NCI-H2107 treated with DMSO at 0.1 percent for 48 hours (cell line): ENCODE results near the gene STAB2.

Experiments used
- DNase-seq: peaks from one replicate; lab custom pipeline; 2025; ENCODE audit not compliant: unreplicated experiment; lab: John Stamatoyannopoulos, UW

STAB2 gene

GRCh38 chr12:103586791-103587370 lies at the start of gene STAB2:
STAB2 (plus strand) TSS chr12:103587273; CDS start chr12:103587477, 204 bp downstream.
- no peak for DNase-seq

- no peak for DNase-seq
Measured at GRCh38 chr12:103538397-103538796, 48.7 kb upstream of the STAB2 start.

GRCh38 chr12:103540319-103540718 lies 46.8 kb upstream of the STAB2 start:
- no peak for DNase-seq

GRCh38 chr12:103542078-103542477 lies 45.0 kb upstream of the STAB2 start:
- no peak for DNase-seq

GRCh38 chr12:103546959-103547358 lies 40.1 kb upstream of the STAB2 start:
- peak; percentile 90 for DNase-seq

GRCh38 chr12:103547376-103547775 lies 39.7 kb upstream of the STAB2 start:
- DNase-seq = peak; percentile 91

GRCh38 chr12:103547929-103548328 lies 39.1 kb upstream of the STAB2 start:
- DNase-seq = peak; percentile 93

- DNase-seq = peak; percentile 86
Measured at GRCh38 chr12:103548622-103549601, 38.2 kb upstream of the STAB2 start.

- no peak for DNase-seq
Measured at GRCh38 chr12:103556890-103557627, 30.0 kb upstream of the STAB2 start.

GRCh38 chr12:103557628-103558010 lies 29.5 kb upstream of the STAB2 start:
- no peak for DNase-seq

- DNase-seq = no peak
Measured at GRCh38 chr12:103558879-103559278, 28.2 kb upstream of the STAB2 start.

- no peak for DNase-seq
Measured at GRCh38 chr12:103560604-103561101, 26.4 kb upstream of the STAB2 start.

GRCh38 chr12:103561174-103561573 lies 25.9 kb upstream of the STAB2 start:
- no peak for DNase-seq

- DNase-seq = no peak
Measured at GRCh38 chr12:103566398-103566797, 20.7 kb upstream of the STAB2 start.

- no peak for DNase-seq
Measured at GRCh38 chr12:103569278-103569677, 17.8 kb upstream of the STAB2 start.

- DNase-seq = peak; percentile 65
Measured at GRCh38 chr12:103571286-103571685, 15.8 kb upstream of the STAB2 start.

GRCh38 chr12:103572312-103573045 lies 14.6 kb upstream of the STAB2 start:
- no peak for DNase-seq

- no peak for DNase-seq
Measured at GRCh38 chr12:103573185-103573584, 13.9 kb upstream of the STAB2 start.

GRCh38 chr12:103578926-103579325 lies 8.1 kb upstream of the STAB2 start:
- DNase-seq = no peak

- DNase-seq = no peak
Measured at GRCh38 chr12:103580026-103580425, 7.0 kb upstream of the STAB2 start.

- no peak for DNase-seq
Measured at GRCh38 chr12:103583008-103583407, 4.1 kb upstream of the STAB2 start.
